ENCODE measurements around the gene KDF1. TPM values are rescaled to one million over a fixed set of nuclear protein-coding genes. Genes with fewer than 3 reads are reported as not detected.

Gene KDF1
- total and polyA plus RNA-seq, 2 of the 13 experiments (the other 11 are each of a cell fraction or from before 2014, with no cell fraction given), result 1.9 to 4.9 TPM

- Histone ChIP-seq H3K4me2 (ENCODE audit: low read depth, low read length) (no peak overlapping the region), H3K9me3 (ENCODE audit: low read length) (no peaks in the 10 kb centered on the region), H3K4me3 (replicated peaks in 1 of 3; ENCODE audit: insufficient read depth in 1 of 3, low read depth in 2 of 3, low read length in 3 of 3) (no peak overlapping the region), H3K4me1 (ENCODE audit: insufficient read depth, low read length) (peaks cover 60% of the 10 kb centered on the region), H3K79me2 (ENCODE audit: insufficient read depth, low read length) (no peaks in the 10 kb centered on the region), H4K20me1 (ENCODE audit: insufficient read depth, low read length) (no peaks in the 10 kb centered on the region), H3K36me3 (replicated peaks in 1 of 2; ENCODE audit: control insufficient read depth in 1 of 2, insufficient read depth in 2 of 2, low read length in 2 of 2) (no peaks in the 10 kb centered on the region), H3K9ac (ENCODE audit: insufficient read depth, low read depth, low read length) (no peak overlapping the region), H3K27ac (ENCODE audit: extremely low read length, insufficient read depth, low read length) (no peak overlapping the region), H2AFZ (ENCODE audit: low read length) (no peak overlapping the region), H3K27me3 (ENCODE audit: control insufficient read depth in 1 of 2, insufficient read depth in 2 of 2, low read length in 2 of 2) (no peaks in the 10 kb centered on the region)
- DNase-seq (ENCODE audit: low spot score) (no peak), ATAC-seq (no peak), FAIRE-seq (no peak)
- no TSS peak for BruUV-seq (replicated peaks)
- intact Hi-C loops (cut with micrococcal nuclease; ENCODE audit: unreplicated experiment) (no loop called here), in situ Hi-C loops (cut with HindIII; ENCODE audit: extremely low pct_ligation_motif_present, low pct_unique_long_range_greater_than_20kb) (no loop called here)
- WGBS (ENCODE audit: low lambda C conversion rate), result 26% methylated on average over 2 of the region's 2 CpGs
- ChIA-PET POLR2A (interaction anchor here (3.2 kb wide), 1 partner anchor 9 kb away, joined by 14 read pairs; no protein-coding TSS in a partner anchor), CTCF (ENCODE audit: low intra/inter-chr PET ratio, low total read pairs) (no interaction called here)
- TF ChIP-seq CBX2 (IDR thresholded peaks at IDR 0.05; ENCODE audit: low read depth, low read length) (no peak), CBX2 (CRISPR knock-in tag; IDR thresholded peaks at IDR 0.05; ENCODE audit: low read depth) (no peak)
These were observed 26.4 kb upstream of the KDF1 start for GRCh38 chr1:26986658-26987057.

- no peak overlapping the region for H2AFZ ChIP-seq (ENCODE audit: low read length)
- H3K4me2 ChIP-seq (ENCODE audit: low read depth, low read length), result no peak overlapping the region
- H3K27ac ChIP-seq (ENCODE audit: extremely low read length, insufficient read depth, low read length), result no peak overlapping the region
- CTCF ChIA-PET (ENCODE audit: low intra/inter-chr PET ratio, low total read pairs), result no interaction called here
- H4K20me1 ChIP-seq (ENCODE audit: insufficient read depth, low read length), result no peaks in the 10 kb centered on the region
- no peak for FAIRE-seq
- POLR2A ChIA-PET, result interaction anchor here (0.6 to 3.2 kb wide), 3 partner anchors 9 to 17 kb away, joined by 3 to 14 read pairs (median 5); partner anchors contain the start of gene TRNP1
- WGBS (ENCODE audit: low lambda C conversion rate), result 67% methylated on average over 8 of the region's 8 CpGs
- no peak for ATAC-seq
- no peaks in the 10 kb centered on the region for H3K9me3 ChIP-seq (ENCODE audit: low read length)
- intact Hi-C loops (cut with micrococcal nuclease; ENCODE audit: unreplicated experiment) (no loop called here), in situ Hi-C loops (cut with HindIII; ENCODE audit: extremely low pct_ligation_motif_present, low pct_unique_long_range_greater_than_20kb) (no loop called here)
- peaks cover 43% of the 10 kb centered on the region for H3K4me1 ChIP-seq (ENCODE audit: insufficient read depth, low read length)
- no peak overlapping the region for H3K4me3 ChIP-seq (replicated peaks in 1 of 3; ENCODE audit: insufficient read depth in 1 of 3, low read depth in 2 of 3, low read length in 3 of 3)
- BruUV-seq (replicated peaks), result no TSS peak
- no peaks in the 10 kb centered on the region for H3K27me3 ChIP-seq (ENCODE audit: control insufficient read depth in 1 of 2, insufficient read depth in 2 of 2, low read length in 2 of 2)
- H3K36me3 ChIP-seq (replicated peaks in 1 of 2; ENCODE audit: control insufficient read depth in 1 of 2, insufficient read depth in 2 of 2, low read length in 2 of 2), result no peaks in the 10 kb centered on the region
- H3K79me2 ChIP-seq (ENCODE audit: insufficient read depth, low read length), result no peaks in the 10 kb centered on the region
- no peak overlapping the region for H3K9ac ChIP-seq (ENCODE audit: insufficient read depth, low read depth, low read length)
- TF ChIP-seq ZNF121 (CRISPR knock-in tag; IDR thresholded peaks at IDR 0.05), result 0 out of 2 replicates have a peak, but pooled peaks have one; percentile 44
- no peak for TF ChIP-seq ZNF567 (CRISPR knock-in tag; IDR thresholded peaks at IDR 0.05; ENCODE audit: borderline replicate concordance)
- peak; percentile 67 for TF ChIP-seq ZNF770 (CRISPR knock-in tag; IDR thresholded peaks at IDR 0.05)
- DNase-seq (ENCODE audit: low spot score), result no peak
These were observed 24.0 kb upstream of the KDF1 start for GRCh38 chr1:26984291-26984690.
